Measurements from ENCODE around the gene METTL6. TPM values are rescaled to one million over a fixed set of nuclear protein-coding genes. Genes with fewer than 3 reads are reported as not detected.
"Not testable (repeated sequence)": the region's sequence is repeated elsewhere in the genome, so short reads cannot be mapped to it uniquely, and the experiment has no call there.

METTL6 gene
- total and polyA plus RNA-seq, 5 experiments from 2014 or later: 14.8 to 22.2 (median 16.9) TPM

DNA sequence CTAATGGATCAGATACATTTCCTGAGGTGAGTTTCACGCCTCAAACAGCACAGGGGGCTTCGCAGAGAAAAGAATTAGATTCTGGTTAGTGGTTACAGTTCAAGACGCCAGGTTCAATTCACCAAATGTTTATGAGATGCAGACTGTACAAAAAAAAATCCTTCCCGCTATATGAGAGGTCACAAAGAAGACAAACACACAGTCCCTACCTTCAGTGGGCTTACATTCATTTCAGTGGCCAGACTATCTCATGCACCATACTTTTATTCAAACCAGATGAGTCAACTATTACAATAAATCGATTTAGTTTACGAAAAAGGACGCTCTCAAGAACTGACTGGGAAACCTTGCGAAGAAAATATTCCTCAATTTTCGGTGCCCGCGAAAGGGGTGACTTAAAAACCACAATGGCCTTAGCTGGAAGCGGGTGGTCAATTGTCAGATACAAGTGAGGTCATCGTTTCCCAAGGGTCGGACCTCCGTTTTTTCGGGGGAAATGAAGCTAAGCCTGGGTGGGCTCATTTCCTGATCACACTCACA, 695 bp downstream of the METTL6 start:
- H3K27ac Mint-ChIP-seq: peak overlapping the region; percentile 90 to 99 (median 96)
- peaks cover 34 to 67% (median 58%) of the 10 kb centered on the region in 4 donors for H3K4me1 Mint-ChIP-seq
- H3K27me3 Mint-ChIP-seq: no peaks in the 10 kb centered on the region
- peak overlapping the region; percentile 87 to 99 (median 98) for H3K4me3 Mint-ChIP-seq
- DNase-seq: no peak
- no peaks in the 10 kb centered on the region for H3K9me3 Mint-ChIP-seq
- POLR2A ChIA-PET: interaction anchor here (0.7 to 1.3 kb wide), 2 partner anchors 221 to 1709 kb away, joined by 3 to 5 read pairs; partner anchors contain the start of gene CAPN7
- no peak for ATAC-seq
- peaks cover 0 to 46% (median 3%) of the 10 kb centered on the region in 3 donors for H3K36me3 Mint-ChIP-seq

DNA sequence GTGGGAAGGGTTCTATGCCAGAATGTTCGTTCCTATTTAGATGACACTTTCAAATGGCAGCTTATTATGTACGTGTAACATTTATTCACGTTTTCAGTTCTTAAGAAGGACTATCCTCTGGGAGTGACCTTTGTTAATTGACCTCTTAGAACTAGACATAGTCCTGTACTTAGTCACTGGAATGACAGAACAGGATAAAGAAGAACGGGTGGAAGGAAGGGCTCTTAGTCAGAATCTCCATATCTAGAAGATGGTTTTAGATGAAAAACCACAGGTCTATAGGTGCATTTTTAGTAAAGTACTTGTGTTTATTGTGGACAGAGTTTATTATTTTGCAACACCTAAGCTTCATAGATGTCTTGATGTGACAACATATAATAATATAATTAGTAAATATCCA, 6.5 kb downstream of the METTL6 start:
- H3K4me3 Mint-ChIP-seq: no peak overlapping the region
- DNase-seq (no peak), ATAC-seq (no peak)
- H3K27ac Mint-ChIP-seq: no peak overlapping the region
- POLR2A ChIA-PET: no interaction called here
- H3K9me3 Mint-ChIP-seq: no peaks in the 10 kb centered on the region
- peaks cover 0 to 72% (median 12%) of the 10 kb centered on the region in 3 donors for H3K36me3 Mint-ChIP-seq
- no peaks in the 10 kb centered on the region for H3K27me3 Mint-ChIP-seq
- peaks cover 9 to 28% (median 26%) of the 10 kb centered on the region in 4 donors for H3K4me1 Mint-ChIP-seq

DNA sequence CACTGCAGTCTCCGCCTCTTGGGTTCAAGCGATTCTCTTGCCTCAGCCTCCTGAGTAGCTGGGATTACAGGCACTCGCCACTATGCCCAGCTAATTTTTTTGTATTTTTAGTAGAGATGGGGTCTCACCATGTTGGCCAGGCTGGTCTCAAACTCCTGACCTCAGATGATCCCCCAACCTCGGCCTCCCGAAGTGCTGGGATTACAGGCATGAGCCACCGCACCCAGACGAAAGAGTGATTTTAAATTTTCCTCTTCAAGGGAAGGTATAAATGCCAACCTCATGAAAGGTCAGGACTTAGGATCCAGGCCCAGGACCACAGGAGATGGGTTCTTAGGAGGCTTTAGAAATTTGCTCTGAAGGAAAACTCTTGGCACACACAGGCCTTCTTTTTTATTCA, 16.4 kb downstream of the METTL6 start:
- peaks cover 6 to 66% (median 22%) of the 10 kb centered on the region in 3 donors for H3K36me3 Mint-ChIP-seq
- H3K27me3 Mint-ChIP-seq: not testable (repeated sequence)

DNA sequence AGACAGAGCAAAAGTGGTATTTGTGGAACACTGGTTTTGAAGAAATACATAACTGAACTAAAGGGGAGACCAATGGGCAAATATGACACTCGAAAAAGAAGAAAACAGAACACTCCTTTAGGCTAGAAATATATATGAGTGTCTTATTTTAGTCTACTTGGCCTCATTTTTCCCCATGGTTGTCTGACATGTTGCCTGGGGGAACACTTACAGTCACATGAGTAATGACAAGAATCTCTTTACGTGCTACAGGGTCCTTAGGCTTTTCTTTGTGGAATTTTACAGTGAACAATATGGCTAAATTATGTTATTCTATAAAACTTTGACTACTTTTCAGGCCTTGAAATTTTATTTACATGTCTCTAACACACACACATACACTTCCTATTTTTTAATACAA, 17.6 kb downstream of the METTL6 start:
- ATAC-seq: no peak

More for the DNA sequence above, 16.4 kb downstream of the METTL6 start:
- POLR2A ChIA-PET, H3K4me3 Mint-ChIP-seq, H3K9me3 Mint-ChIP-seq, H3K27ac Mint-ChIP-seq, DNase-seq, H3K4me1 Mint-ChIP-seq, ATAC-seq: not testable (repeated sequence)

DNA sequence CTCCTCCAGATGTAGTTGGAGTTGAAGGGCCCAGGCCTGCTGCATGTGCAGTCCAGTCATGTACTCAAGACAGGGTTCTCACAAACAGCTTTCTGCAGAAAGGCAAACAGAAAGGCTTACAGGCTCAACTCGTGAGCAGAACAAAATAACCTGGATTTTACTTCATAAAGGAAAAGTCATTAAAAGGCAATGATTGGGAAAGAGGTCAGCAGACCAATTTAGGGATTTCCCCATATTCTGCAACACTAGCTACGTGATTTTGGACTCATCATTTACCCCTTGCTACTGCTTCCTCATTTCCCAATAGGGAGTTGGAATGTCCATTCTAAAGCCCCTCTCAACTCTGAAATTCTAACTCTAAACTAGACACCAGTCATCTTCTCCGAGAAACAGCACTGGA, 18.1 kb downstream of the METTL6 start:
- no peak overlapping the region for H3K4me3 Mint-ChIP-seq
- no peaks in the 10 kb centered on the region for H3K9me3 Mint-ChIP-seq
- DNase-seq: no peak
- H3K36me3 Mint-ChIP-seq: peaks cover 0 to 49% (median 6%) of the 10 kb centered on the region in 3 donors
- ATAC-seq: no peak
- H3K27me3 Mint-ChIP-seq: no peaks in the 10 kb centered on the region
- peak overlapping the region in 1 of 10 donors; percentile 10 for H3K27ac Mint-ChIP-seq
- POLR2A ChIA-PET: no interaction called here
- H3K4me1 Mint-ChIP-seq: peaks cover 0 to 8% (median 0%) of the 10 kb centered on the region in 4 donors

More for the DNA sequence above, 17.6 kb downstream of the METTL6 start:
- no peaks in the 10 kb centered on the region for H3K27me3 Mint-ChIP-seq
- H3K9me3 Mint-ChIP-seq: no peaks in the 10 kb centered on the region
- peak overlapping the region in 1 of 10 donors; percentile 10 for H3K27ac Mint-ChIP-seq
- no peak overlapping the region for H3K4me3 Mint-ChIP-seq
- H3K36me3 Mint-ChIP-seq: peaks cover 0 to 54% (median 10%) of the 10 kb centered on the region in 3 donors
- DNase-seq: no peak
- peaks cover 0 to 7% (median 0%) of the 10 kb centered on the region in 4 donors for H3K4me1 Mint-ChIP-seq
- POLR2A ChIA-PET: no interaction called here

DNA sequence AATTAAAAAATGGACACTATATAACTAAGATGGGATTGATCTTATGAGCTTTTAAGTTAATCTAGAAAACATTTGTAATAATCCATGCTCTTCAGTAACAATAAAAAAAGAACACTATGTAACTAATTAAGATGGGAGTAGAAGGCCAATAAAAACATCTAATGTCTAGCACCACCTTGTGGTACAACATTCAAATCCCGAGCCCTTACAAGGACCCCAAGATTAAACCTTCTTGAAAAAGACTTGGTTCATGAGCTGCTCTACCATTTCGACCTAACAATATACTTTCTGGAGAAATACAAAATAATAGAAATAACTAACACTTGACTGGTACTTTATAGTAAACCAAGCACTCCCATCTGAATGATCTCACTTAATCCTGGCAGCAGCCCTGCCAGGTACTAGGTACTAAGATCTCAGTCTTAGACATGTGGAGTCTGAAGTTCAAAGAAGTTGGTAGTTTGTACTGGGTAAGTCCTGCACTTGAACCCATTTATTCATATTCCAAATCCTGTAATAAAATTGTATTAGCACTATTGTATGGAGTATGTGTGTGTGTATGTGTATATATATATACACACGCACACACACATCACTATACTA, 21.8 kb downstream of the METTL6 start:
- H3K27ac Mint-ChIP-seq: peak overlapping the region in 1 of 10 donors; percentile 11
- peak; percentile 75 to 76 for ATAC-seq
- H3K36me3 Mint-ChIP-seq: peaks cover 0 to 20% (median 0%) of the 10 kb centered on the region in 3 donors
- POLR2A ChIA-PET: no interaction called here
- H3K9me3 Mint-ChIP-seq: no peaks in the 10 kb centered on the region
- peaks cover 0 to 21% (median 2%) of the 10 kb centered on the region in 4 donors for H3K4me1 Mint-ChIP-seq
- H3K27me3 Mint-ChIP-seq: no peaks in the 10 kb centered on the region
- peak in 5 of 10 donors; percentile 19 to 63 (median 46) for DNase-seq
- no peak overlapping the region for H3K4me3 Mint-ChIP-seq

DNA sequence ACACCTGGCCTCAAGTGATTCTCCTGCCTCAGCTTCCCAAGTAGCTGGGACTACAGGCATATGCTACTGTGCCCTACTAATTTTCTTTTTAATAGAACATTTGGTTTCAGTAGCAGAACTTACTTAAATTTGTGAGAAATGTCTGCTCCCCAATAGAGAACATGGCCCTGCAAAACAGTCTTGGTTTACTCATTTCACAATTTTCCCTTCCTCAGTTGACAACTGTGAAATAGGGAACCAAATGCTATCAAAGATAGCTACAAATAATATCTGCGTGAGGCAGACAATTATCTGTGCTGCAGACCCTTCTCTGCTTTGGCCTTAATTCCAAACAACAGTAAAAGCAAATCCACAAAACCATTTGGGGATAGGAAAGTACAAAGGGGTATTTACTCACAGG, 22.6 kb downstream of the METTL6 start:
- H3K27ac Mint-ChIP-seq: no peak overlapping the region
- H3K4me3 Mint-ChIP-seq: no peak overlapping the region
- peaks cover 0 to 12% (median 0%) of the 10 kb centered on the region in 3 donors for H3K36me3 Mint-ChIP-seq
- peaks cover 8 to 28% (median 8%) of the 10 kb centered on the region in 4 donors for H3K4me1 Mint-ChIP-seq
- POLR2A ChIA-PET: no interaction called here
- ATAC-seq (no peak), DNase-seq (no peak)
- no peaks in the 10 kb centered on the region for H3K27me3 Mint-ChIP-seq
- no peaks in the 10 kb centered on the region for H3K9me3 Mint-ChIP-seq

DNA sequence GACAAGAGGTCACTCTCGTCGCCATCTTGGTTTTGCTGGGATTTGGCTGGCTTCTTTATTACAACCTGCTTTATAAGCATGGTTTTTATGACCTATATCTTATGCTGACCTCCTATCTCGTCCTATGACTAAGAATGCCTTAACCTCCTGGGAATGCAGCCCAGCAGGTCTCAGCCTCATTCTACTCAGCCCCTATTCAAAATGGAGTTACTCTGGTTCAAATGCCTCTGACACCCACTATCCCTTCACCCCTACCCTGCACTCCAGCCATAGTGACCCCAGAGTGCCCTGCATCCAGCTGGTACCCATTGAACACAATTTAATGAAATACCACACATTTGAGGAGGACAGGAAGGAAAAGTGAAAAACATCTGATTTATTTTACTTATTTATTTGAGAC, 23.4 kb downstream of the METTL6 start:
- Mint-ChIP-seq H3K27me3 (no peaks in the 10 kb centered on the region), H3K36me3 (peaks cover 0 to 8% (median 0%) of the 10 kb centered on the region in 3 donors), H3K9me3 (no peaks in the 10 kb centered on the region), H3K4me1 (peaks cover 13 to 34% (median 15%) of the 10 kb centered on the region in 4 donors), H3K27ac (no peak overlapping the region), H3K4me3 (no peak overlapping the region)
- POLR2A ChIA-PET: interaction anchor here (0.7 kb wide), 1 partner anchor 89 kb away, joined by 3 read pairs; no protein-coding TSS in a partner anchor
- ATAC-seq: no peak
- no peak for DNase-seq

DNA sequence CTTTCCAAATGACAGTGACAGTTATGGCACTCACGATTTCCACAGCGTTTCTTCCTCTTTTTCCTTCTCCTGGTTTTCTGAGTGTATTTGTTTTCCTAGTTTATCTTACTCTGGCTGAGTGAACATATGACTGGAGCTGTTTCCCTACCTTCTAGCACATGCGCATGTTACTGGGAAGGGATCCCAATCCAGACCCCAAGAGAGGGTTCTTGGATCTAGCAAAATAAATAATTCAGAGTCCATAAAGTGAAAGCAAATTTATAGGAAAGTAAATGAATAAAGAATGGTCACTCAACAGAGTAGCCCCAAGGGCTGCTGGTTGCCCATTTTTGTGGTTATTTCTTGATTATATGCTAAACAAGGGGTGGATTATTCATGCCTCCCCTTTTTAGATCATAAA, 23.8 kb downstream of the METTL6 start:
- H3K4me1 Mint-ChIP-seq: peaks cover 13 to 37% (median 15%) of the 10 kb centered on the region in 4 donors
- no peaks in the 10 kb centered on the region for H3K9me3 Mint-ChIP-seq
- H3K27ac Mint-ChIP-seq: no peak overlapping the region
- ATAC-seq (no peak), DNase-seq (no peak)
- H3K4me3 Mint-ChIP-seq: no peak overlapping the region
- H3K36me3 Mint-ChIP-seq: peaks cover 0 to 8% (median 0%) of the 10 kb centered on the region in 3 donors
- POLR2A ChIA-PET: no interaction called here
- no peaks in the 10 kb centered on the region for H3K27me3 Mint-ChIP-seq

DNA sequence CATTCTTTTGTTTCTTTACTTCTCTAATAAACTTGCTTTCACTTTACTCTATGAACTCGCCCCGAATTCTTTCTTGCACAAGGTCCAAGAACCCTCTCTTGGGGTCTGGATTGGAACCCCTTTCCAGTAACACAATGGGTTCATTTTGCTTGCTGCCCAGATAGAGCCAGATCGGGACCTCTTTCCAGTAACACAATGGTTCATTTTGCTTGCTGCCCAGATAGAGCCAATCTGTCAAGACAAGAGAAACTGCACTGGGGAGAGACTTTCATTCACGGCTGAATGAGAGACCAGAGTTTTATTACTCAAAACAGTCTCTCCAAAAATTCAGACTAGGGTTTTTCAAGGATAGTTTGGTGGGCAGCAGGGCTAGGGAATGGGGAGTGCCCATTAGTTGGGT, 25.4 kb downstream of the METTL6 start:
- H3K4me3 Mint-ChIP-seq: no peak overlapping the region
- H3K36me3 Mint-ChIP-seq: peaks cover 0 to 3% (median 0%) of the 10 kb centered on the region in 3 donors
- ATAC-seq (no peak), DNase-seq (no peak)
- H3K27ac Mint-ChIP-seq: no peak overlapping the region
- H3K4me1 Mint-ChIP-seq: peaks cover 13 to 37% (median 15%) of the 10 kb centered on the region in 4 donors
- POLR2A ChIA-PET: interaction anchor here (0.7 kb wide), 1 partner anchor 166 kb away, joined by 4 read pairs; no protein-coding TSS in a partner anchor
- H3K27me3 Mint-ChIP-seq: no peaks in the 10 kb centered on the region
- H3K9me3 Mint-ChIP-seq: no peaks in the 10 kb centered on the region

DNA sequence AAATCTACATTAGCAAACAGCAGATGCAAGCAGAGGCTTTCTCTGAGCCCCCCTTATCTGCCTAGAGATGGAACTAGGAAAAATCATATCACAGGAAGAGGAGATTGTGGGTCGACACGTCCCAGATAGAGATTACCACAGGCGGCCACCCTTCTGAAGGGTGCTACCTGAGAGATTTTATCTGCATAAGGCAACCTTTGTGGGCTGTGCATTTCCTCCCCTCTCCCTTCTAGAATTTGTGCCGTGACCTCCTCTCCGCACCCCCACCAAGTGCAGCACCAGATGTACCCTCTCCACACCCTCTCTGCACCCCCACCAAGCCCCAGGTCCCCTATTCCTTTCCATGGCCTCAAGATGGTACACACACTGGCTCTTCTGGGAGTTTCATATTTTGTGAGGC, 27.4 kb downstream of the METTL6 start:
- no peaks in the 10 kb centered on the region for H3K27me3 Mint-ChIP-seq
- H3K4me1 Mint-ChIP-seq: peaks cover 13 to 32% (median 15%) of the 10 kb centered on the region in 4 donors
- DNase-seq (no peak), ATAC-seq (peak in 1 of 2 donors; percentile 46)
- POLR2A ChIA-PET: no interaction called here
- H3K36me3 Mint-ChIP-seq: peaks cover 0 to 3% (median 0%) of the 10 kb centered on the region in 3 donors
- H3K27ac Mint-ChIP-seq: peak overlapping the region in 2 of 10 donors; percentile 22 to 27
- no peaks in the 10 kb centered on the region for H3K9me3 Mint-ChIP-seq
- peak overlapping the region in 4 of 10 donors; percentile 2 to 44 (median 10) for H3K4me3 Mint-ChIP-seq

DNA sequence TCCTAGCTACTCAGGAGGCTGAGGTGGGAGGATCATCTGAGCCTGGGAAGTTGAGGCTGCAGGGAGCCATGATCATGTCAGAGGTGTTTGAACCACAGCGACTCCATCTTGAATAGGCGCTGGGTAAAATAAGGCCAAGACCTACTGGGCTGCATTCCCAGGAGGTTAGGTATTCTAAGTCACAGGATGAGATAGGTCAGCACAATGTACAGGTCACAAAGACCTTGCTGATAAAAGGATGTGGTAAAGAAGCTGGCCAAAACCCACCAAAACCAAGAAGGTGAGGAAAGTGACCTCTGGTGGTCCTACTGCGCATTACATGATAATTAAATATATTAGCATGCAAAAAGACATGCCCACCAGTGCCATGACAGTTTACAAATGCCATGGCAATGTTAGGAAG, 28.6 kb downstream of the METTL6 start:
- POLR2A ChIA-PET: interaction anchor here (0.7 to 0.8 kb wide), 2 partner anchors 122 to 459 kb away, joined by 3 to 4 read pairs; no protein-coding TSS in a partner anchor
- not testable (repeated sequence) for H3K9me3 Mint-ChIP-seq, H3K27ac Mint-ChIP-seq, H3K4me3 Mint-ChIP-seq, H3K27me3 Mint-ChIP-seq, H3K36me3 Mint-ChIP-seq, ATAC-seq, DNase-seq
- H3K4me1 Mint-ChIP-seq: peaks cover 13 to 26% (median 15%) of the 10 kb centered on the region in 4 donors

DNA sequence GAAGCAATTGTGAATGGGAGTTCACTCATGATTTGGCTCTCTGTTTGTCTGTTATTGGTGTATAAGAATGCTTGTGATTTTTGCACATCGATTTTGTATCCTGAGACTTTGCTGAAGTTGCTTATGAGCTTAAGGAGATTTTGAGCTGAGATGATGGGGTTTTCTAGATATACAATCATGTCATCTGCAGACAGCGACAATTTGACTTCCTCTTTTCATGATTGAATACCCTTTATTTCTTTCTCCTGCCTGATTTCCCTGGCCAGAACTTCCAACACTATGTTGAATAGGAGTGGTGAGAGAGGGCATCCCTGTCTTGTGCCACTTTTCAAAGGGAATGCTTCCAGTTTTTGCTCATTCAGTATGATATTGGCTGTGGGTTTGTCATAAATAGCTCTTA, 34.1 kb downstream of the METTL6 start:
- H3K27ac Mint-ChIP-seq, H3K4me3 Mint-ChIP-seq, ATAC-seq, H3K27me3 Mint-ChIP-seq, H3K9me3 Mint-ChIP-seq, POLR2A ChIA-PET, H3K36me3 Mint-ChIP-seq, DNase-seq: not testable (repeated sequence)
- H3K4me1 Mint-ChIP-seq: peaks cover 0 to 17% (median 0%) of the 10 kb centered on the region in 4 donors

Data from naive thymus-derived CD8-positive, alpha-beta T cell (primary cell).